Spleen (tissue), 7 donors: Measurements from ENCODE around the gene PLXNA3.

Experiments used
- CTCF ChIP-seq, 11 experiments: fragments of 200-600 bp in 7 of 11; fragments of 450-650 bp in 4 of 11; sonication (generic) in 4 of 11; IDR thresholded peaks in 8 of 11; conservative IDR thresholded peaks in 3 of 11; 1 replicate in 7 of 11; 2 replicates in 4 of 11; pipeline versions ENCODE4 v1.4.0 to v1.8.0; 2016 to 2021; ENCODE audit warnings: antibody characterized with exemption in 11 of 11, inconsistent platforms in 4 of 11, mild to moderate bottlenecking in 1 of 11
- POLR2A ChIP-seq, 3 donors: fragments of 450-650 bp; IDR thresholded peaks; one replicate each; pipeline ENCODE4 v1.5.1; 2017; ENCODE audit warnings: antibody characterized with exemption in 3 of 3, mild to moderate bottlenecking in 1 of 3
- POLR2AphosphoS5 ChIP-seq, 3 donors: sonication (generic); formaldehyde crosslinking; IDR thresholded peaks; one replicate each; pipeline ENCODE4 v1.5.1; 2017; ENCODE audit warnings: antibody characterized with exemption in 3 of 3
- donor health status: DM: no; HTN: no; CAD: no; lungs with moderate emphysema.
- donor health status: DM: no; HTN: no; CAD: no.
- donor health status: DM: no; HTN: no; CAD: no.

- TF ChIP-seq CTCF (IDR thresholded peaks at IDR 0.05 in 8 of 11, conservative IDR thresholded peaks at IDR 0.05 in 3 of 11), result no peak
- TF ChIP-seq POLR2A (IDR thresholded peaks at IDR 0.05), result no peak
- no peak for TF ChIP-seq POLR2AphosphoS5 (IDR thresholded peaks at IDR 0.05)
Measured at GRCh38 chrX:154509455-154509854, 51.4 kb downstream of the PLXNA3 start.
